Measurements from ENCODE around the gene RPA4. TPM values are rescaled to one million over a fixed set of nuclear protein-coding genes. Genes with fewer than 3 reads are reported as not detected.

RPA4 gene
- total and polyA plus RNA-seq, 9 of the 15 experiments (the other 6 are each of a cell fraction or from before 2014, with no cell fraction given), result 0.29 TPM; not detected in 8

DNA sequence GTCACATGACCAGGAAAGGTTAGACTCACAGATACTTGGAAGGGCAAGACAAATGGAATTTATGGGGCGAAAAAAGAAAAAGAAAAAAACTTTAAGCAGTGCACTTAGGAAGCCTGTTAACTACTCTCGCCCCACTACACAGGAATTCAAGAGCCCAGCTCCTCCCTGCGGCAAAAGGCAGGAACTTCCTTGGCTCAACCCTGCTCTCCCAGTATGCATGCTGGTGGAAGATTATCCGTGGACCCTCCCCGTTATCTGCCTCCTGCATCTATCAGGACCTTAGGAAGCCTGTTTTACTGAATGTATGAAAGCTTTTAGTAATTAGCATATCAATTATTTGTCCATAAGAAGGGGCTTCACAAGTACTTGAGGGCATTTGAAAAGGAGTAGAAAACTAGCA, 40.1 kb upstream of the RPA4 start:
- no peak overlapping the region for H2AFZ ChIP-seq (ENCODE audit: low read depth, low read length)
- FAIRE-seq (no peak), ATAC-seq (no peak), DNase-seq (ENCODE audit: extremely low read depth in 1 of 4, low spot score in 3 of 4) (peak in 1 of 4 experiments; percentile 3)
- no peak overlapping the region for H3K27ac ChIP-seq (ENCODE audit: extremely low read depth, low read depth, low read length)
- intact Hi-C loops (cut with micrococcal nuclease), result no loop called here
- in situ Hi-C loops (cut with MboI), result no loop called here
- H3K9me3 ChIP-seq (replicated peaks; ENCODE audit: control insufficient read depth, insufficient read depth, low read depth, low read length), result no peaks in the 10 kb centered on the region
- POLR2A ChIA-PET, result no interaction called here
- no peak overlapping the region for H3K9ac ChIP-seq (ENCODE audit: insufficient read depth in 1 of 2, low read depth in 2 of 2, low read length in 2 of 2)
- no peaks in the 10 kb centered on the region for H4K20me1 ChIP-seq (replicated peaks; ENCODE audit: control insufficient read depth, insufficient read depth, low read length)
- H3K9me1 ChIP-seq (ENCODE audit: control insufficient read depth, insufficient read depth, low read length), result no peaks in the 10 kb centered on the region
- TF ChIP-seq, protein P1, sequence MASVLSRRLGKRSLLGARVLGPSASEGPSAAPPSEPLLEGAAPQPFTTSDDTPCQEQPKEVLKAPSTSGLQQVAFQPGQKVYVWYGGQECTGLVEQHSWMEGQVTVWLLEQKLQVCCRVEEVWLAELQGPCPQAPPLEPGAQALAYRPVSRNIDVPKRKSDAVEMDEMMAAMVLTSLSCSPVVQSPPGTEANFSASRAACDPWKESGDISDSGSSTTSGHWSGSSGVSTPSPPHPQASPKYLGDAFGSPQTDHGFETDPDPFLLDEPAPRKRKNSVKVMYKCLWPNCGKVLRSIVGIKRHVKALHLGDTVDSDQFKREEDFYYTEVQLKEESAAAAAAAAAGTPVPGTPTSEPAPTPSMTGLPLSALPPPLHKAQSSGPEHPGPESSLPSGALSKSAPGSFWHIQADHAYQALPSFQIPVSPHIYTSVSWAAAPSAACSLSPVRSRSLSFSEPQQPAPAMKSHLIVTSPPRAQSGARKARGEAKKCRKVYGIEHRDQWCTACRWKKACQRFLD (CRISPR knock-in tag; IDR thresholded peaks at IDR 0.05), result no peak
- TF ChIP-seq MCM7 (IDR thresholded peaks at IDR 0.05) (no peak), FOXA1 (IDR thresholded peaks at IDR 0.05; ENCODE audit: borderline replicate concordance) (no peak), MTA1 (IDR thresholded peaks at IDR 0.05; ENCODE audit: borderline replicate concordance) (no peak)
- TF ChIP-seq, protein P2, sequence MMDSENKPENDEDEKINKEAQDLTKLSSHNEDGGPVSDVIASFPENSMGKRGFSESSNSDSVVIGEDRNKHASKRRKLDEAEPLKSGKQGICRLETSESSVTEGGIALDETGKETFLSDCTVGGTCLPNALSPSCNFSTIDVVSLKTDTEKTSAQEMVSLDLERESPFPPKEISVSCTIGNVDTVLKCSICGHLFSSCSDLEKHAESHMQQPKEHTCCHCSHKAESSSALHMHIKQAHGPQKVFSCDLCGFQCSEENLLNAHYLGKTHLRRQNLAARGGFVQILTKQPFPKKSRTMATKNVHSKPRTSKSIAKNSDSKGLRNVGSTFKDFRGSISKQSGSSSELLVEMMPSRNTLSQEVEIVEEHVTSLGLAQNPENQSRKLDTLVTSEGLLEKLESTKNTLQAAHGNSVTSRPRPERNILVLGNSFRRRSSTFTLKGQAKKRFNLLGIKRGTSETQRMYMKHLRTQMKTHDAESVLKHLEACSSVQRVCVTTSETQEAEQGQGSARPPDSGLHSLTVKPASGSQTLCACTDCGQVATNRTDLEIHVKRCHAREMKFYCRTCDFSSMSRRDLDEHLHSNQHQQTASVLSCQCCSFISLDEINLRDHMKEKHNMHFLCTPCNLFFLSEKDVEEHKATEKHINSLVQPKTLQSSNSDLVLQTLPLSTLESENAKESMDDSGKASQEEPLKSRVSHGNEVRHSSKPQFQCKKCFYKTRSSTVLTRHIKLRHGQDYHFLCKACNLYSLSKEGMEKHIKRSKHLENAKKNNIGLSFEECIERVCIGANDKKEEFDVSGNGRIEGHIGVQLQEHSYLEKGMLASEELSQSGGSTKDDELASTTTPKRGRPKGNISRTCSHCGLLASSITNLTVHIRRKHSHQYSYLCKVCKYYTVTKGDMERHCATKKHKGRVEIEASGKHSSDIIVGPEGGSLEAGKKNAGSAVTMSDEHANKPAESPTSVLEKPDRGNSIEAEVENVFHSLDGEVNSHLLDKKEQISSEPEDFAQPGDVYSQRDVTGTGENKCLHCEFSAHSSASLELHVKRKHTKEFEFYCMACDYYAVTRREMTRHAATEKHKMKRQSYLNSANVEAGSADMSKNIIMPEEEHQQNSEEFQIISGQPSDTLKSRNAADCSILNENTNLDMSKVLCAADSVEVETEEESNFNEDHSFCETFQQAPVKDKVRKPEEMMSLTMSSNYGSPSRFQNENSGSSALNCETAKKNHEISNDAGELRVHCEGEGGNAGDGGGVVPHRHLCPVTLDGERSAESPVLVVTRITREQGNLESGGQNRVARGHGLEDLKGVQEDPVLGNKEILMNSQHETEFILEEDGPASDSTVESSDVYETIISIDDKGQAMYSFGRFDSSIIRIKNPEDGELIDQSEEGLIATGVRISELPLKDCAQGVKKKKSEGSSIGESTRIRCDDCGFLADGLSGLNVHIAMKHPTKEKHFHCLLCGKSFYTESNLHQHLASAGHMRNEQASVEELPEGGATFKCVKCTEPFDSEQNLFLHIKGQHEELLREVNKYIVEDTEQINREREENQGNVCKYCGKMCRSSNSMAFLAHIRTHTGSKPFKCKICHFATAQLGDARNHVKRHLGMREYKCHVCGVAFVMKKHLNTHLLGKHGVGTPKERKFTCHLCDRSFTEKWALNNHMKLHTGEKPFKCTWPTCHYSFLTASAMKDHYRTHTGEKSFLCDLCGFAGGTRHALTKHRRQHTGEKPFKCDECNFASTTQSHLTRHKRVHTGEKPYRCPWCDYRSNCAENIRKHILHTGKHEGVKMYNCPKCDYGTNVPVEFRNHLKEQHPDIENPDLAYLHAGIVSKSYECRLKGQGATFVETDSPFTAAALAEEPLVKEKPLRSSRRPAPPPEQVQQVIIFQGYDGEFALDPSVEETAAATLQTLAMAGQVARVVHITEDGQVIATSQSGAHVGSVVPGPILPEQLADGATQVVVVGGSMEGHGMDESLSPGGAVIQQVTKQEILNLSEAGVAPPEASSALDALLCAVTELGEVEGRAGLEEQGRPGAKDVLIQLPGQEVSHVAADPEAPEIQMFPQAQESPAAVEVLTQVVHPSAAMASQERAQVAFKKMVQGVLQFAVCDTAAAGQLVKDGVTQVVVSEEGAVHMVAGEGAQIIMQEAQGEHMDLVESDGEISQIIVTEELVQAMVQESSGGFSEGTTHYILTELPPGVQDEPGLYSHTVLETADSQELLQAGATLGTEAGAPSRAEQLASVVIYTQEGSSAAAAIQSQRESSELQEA (IDR thresholded peaks at IDR 0.05; ENCODE audit: low read depth), result no peak
- no TSS peak for BruUV-seq (replicated peaks)
- no peak overlapping the region for H3K4me3 ChIP-seq
- H3K27me3 ChIP-seq (ENCODE audit: control insufficient read depth in 2 of 2, insufficient read depth in 2 of 2, low read length in 2 of 2), result no peaks in the 10 kb centered on the region
- WGBS (ENCODE audit: insufficient coverage, low coverage, missing lambda C conversion rate), result 0% methylated on average over 3 of the region's 5 CpGs
- no peaks in the 10 kb centered on the region for H3K36me3 ChIP-seq (ENCODE audit: control insufficient read depth, insufficient read depth, low read length)
- H3K4me1 ChIP-seq (replicated peaks in 1 of 2; ENCODE audit: control insufficient read depth in 2 of 2, insufficient read depth in 2 of 2, low read length in 2 of 2), result no peaks in the 10 kb centered on the region
- no peaks in the 10 kb centered on the region for H3K79me2 ChIP-seq (ENCODE audit: control insufficient read depth, insufficient read depth, low read length)
- CTCF ChIA-PET (ENCODE audit: low intra/inter-chr PET ratio), result no interaction called here
- no peak overlapping the region for H3K4me2 ChIP-seq (ENCODE audit: insufficient read depth, low read length)

All from K562 (cell line).